Suppressor macrophage (primary cell): ENCODE measurements around the gene FUT7.
"Not testable (repeated sequence)": the region's sequence is repeated elsewhere in the genome, so short reads cannot be mapped to it uniquely, and the experiment has no call there.

Experiments
- DNase-seq, 4 experiments: peaks; one replicate each; pipeline ENCODE4 v3.0.0-alpha.2; 2020 to 2022

FUT7 gene

GRCh38 chr9:137049544-137050449 is 17.9 kb upstream of the FUT7 start:
- DNase-seq: peak; percentile 57 to 81 (median 67)

- DNase-seq: no peak
These were observed 17.0 kb upstream of the FUT7 start for GRCh38 chr9:137048655-137049543.

- DNase-seq: peak; percentile 79 to 91 (median 86)
These were observed 14.3 kb upstream of the FUT7 start, which contains the start of gene NPDC1 for GRCh38 chr9:137046088-137046787. TSS of gene NPDC1 (minus strand) at chr9:137046177. CDS start at chr9:137045989, 188 bp downstream.

DNA sequence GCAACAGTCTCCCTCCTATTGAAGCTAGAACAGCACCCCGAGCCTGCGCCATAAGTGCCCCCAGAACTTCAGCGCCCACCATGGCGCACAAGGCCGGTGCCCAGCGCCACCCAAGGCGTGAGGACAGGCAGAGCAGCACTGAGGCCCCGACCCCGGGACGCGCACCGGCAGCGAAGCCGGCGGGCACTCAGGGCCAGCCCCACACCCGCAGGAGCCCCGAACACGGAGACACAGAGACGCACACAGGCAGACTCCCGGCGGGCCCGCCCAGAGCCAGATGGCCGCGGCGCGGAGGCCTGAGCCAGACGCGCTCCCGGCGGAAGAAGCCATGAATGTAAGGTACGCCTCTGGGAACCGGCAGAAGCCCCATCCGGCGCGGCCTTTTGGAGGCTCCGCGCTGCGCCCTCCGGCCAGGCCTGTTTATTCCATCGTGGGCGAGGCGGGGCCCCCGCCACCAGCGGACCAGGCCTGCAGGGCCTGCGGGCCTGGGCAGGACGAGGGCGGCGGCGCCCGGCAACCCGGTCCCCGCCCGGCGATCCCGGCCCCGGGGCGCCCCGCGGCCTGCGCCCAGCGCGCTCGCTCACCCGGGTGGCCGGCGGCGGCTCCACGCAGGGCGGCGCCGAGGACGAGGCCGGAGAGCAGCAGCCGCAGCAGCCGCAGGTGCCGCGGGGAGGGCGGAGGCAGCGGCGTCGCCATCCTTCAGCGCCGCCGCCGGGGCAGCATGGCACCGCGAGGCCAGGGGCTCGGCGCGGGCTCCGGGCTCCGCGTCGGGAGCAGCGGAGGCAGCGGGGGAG is 13.6 kb upstream of the FUT7 start:
- DNase-seq: peak in 2 of 4 experiments; percentile 37 to 42

- peak in 2 of 4 experiments; percentile 21 to 32 for DNase-seq
These were observed 12.8 kb upstream of the FUT7 start for GRCh38 chr9:137044502-137045177.

DNA sequence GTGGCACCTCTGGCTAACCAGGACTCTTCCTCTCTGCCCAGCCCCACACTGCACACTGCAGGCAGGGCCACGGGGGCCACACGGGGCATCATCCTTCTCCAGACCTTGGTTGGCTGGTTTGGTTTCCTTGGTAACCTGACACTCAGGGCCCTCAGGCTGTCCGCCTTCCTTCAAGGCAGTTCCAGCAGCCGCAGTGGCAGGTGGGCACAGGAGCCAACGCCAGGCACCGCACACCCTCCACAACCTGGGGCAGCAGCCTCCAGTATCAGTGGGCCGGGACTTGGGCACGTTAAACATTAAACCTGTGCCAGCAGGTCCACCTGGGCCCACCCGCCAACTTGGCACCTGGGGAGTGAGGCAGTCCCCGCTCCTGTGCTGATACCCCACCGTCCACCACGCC is 12.1 kb upstream of the FUT7 start:
- DNase-seq: no peak

DNA sequence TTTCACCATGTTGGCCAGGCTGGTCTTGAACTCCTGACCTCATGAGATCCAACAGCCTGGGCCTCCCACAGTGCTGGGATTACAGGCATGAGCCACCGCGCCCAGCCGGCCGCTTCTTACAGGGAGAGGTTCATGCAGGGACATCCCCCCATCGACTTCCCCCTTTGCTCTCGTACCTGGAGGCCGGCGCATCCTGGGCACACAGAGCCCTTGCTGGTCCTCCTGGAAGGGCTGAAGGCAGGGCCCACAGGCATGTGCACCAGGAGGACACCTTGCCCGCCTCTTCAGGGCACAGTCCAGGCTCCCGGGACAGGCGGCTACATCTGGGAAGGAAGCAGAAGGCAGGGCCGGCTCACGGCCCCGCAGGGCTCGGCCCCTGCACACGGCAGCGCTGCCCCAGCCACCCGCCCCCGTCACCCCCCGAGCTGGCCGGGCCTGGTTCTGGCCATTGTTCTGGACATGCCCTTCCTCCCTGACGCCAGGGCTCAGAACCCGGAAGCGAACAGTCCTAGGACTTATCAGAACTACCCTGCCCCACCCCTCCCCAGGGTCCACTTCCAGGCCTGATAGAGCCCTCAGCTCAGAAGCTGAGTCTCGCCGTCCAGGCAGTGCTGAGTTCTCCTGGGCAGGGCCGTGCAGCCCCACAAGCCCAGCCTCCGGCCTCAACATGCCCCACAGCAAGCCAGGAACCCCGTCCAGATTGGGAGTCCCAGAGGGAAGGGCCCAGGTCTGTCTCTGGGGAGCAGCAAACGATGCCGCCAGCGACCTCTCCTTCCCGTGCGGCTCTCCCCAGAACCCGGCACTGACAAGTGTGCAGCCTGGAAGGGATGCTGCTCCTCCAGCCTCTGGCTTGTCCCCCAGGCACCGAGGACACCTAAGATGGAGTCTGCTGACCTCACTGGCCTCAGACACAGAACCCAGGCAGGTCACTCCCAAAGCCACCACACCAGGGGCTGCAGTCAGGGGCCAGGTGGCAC is 11.2 kb upstream of the FUT7 start:
- no peak for DNase-seq

- DNase-seq: no peak
These were observed 9.2 kb upstream of the FUT7 start for GRCh38 chr9:137041124-137041523.

DNA sequence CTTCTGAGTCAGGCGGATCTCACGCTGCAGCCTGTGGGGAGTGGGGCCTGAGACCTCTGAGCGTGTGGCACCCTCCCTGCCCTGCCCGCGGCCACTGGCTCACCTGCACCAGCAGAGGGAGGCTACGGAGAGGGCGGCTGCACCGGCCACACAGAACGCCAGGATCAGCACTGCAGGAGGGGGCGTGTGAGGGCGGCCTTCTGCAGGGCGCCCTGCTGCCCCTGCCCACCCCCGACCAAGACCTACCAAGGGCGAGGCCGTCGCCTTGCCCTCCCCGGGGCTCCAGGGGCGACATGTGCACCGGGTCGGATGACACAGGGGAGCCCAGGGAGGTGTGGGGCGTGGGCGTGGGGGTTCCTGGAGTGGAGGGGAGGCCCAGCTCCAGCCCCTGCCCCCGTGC is 8.7 kb upstream of the FUT7 start:
- no peak for DNase-seq

DNA sequence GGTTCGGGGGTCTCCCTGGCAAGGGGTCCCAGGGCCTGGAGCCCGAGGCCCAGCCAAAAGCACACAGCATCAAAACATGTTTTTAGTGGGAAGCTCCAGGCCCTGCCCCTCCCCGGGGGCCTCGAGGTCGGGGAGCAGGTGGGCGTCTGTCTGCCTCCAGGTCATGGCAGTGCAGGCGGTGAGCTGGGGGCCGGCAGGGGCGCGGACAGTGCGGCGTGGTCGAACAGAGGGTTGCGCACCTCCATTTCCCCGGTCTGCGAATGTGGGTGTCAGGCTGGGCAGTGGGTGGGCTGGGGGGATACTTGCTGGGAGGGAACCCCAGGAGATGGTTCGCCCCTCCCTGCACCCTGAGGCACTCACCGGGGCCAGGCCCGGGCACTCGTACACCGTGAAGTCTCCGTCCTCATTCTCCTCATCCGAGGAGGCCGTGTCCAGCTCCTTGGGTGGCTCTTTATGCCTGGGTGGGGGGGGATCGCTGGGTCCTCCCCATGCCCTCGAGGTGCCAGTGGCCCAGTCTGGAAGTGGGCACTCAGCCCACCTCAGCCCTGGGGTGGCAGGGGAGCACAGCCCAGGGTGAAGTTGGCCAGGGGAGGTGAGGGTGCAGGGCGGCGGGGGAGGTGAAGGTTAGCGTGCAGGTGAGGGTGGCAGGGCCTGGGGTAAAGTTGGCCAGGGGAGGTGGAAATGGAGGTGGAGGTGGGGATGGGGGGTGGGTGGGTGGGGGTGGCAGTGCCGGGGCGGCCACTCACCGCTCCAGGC is 7.9 kb upstream of the FUT7 start:
- DNase-seq: no peak

- DNase-seq: no peak
These were observed 7.0 kb upstream of the FUT7 start for GRCh38 chr9:137038916-137039315.

GRCh38 chr9:137037483-137037882 is 5.6 kb upstream of the FUT7 start:
- no peak for DNase-seq

- DNase-seq: no peak
These were observed 5.1 kb upstream of the FUT7 start for GRCh38 chr9:137037035-137037434.

GRCh38 chr9:137035937-137036336 is 4.0 kb upstream of the FUT7 start:
- DNase-seq: no peak

DNA sequence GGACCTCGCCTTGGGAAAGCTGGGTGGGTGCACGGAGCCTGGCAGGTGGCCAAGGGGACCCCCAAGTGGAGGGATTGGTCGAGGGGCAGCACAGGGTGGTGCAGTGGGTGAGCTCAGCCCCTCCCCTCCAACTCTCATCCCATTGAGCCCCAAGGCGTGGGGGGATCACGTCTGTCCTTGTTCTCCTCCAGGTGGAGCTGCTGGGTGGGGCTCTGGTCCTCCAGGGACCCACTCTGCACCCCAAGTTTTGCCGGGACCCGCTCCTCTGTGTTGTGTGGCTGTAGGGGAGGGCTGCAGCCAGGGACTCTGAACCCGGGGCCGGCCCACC is 3.6 kb upstream of the FUT7 start:
- DNase-seq: no peak

DNA sequence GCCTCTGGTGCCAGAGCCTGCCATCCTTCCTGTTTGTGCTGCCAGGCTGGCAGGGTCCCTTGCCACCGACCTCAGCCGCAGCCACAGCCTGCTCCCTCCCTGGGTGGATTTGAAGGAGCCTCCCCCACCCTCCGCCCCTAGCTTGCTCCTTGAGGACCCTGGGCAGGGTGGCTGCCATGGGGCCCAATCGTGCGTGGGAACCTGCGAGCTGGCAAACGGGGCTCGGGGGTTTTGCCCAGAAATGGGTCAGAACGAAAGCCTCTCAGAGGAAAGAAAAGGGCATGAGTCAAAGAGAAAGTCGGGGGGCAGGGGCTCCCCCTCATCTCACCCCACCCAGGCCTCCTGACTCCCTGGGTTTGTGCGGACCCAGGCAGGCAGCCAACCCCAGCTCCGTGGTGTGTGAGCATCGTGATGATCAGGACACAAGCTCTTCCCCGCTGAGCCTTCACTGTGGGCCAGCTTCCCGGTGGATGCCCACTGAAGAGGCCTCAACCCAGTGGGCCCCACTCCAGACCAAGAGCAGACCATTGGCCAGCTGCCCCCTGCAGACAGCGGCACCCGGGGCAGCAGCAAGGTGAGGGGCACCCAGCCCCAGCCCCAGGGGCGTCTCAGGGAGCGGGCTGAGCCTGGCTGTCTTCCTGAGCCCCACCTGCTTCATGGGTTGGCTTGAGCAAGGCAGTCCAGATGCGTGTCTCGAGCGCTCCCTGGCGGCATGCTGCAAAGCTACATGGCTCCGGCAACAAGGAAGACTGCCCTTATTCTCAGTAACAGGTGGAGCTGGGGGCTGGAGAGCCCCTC is 3.0 kb upstream of the FUT7 start:
- DNase-seq: peak; percentile 87 to 92 (median 88)

DNA sequence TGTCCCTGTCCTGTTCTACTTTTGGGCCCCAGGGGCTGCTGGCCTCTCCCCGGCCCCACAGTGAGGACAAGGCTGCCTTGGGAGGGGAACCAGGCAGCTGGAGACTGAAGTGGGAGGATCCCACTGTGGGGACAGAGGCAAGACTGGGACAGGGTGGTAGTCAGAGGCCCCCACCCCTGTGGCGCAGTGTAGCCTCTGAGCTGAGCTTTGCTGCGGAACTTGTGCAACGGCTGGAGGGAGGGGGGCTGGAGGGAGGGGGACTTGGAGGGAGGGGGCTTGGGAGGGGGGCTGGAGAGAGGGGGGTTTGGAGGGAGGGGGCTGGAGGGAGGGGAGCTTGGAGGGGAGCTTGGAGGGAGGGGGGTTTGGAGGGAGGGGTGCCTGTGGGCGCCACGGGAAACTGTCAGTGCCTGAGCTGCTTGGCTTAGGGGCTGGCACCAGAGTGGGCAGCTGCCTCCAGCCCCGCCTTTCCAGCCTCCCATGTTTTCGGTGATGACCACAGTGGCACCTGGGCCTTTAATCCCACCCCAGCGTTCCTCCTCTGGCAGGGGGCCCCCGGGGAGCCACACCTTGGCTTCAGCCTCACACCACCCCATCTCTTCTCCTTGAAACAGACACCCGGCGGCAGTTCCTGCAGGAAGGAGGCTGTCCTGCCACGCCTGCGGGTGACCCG is 2.3 kb upstream of the FUT7 start:
- DNase-seq: peak; percentile 53 to 67 (median 66)

GRCh38 chr9:137033481-137033880 is 1.6 kb upstream of the FUT7 start:
- DNase-seq: not testable (repeated sequence)
